GM23338 (cell line): ENCODE measurements around the gene NRL.

Experiments
- CREB1 ChIP-seq: fragments of 250-450 bp; sonication (Bioruptor Pico); IDR thresholded peaks from 2 replicates; pipeline ENCODE4 v1.5.0; 2020; ENCODE audit warnings: low read depth, mild to moderate bottlenecking, moderate library complexity
- CTCF ChIP-seq, 2 experiments: fragments of 200-600 bp in 1 of 2; sonication (generic) in 1 of 2; conservative IDR thresholded peaks; 2 replicates each; pipeline versions ENCODE4 v1.5.1 to v1.6.1; 2016 to 2017; ENCODE audit warnings: antibody characterized with exemption in 2 of 2, low read depth in 2 of 2, mild to moderate bottlenecking in 2 of 2, moderate library complexity in 1 of 2
- POLR2AphosphoS5 ChIP-seq: IDR thresholded peaks from 2 replicates; pipeline ENCODE4 v1.6.1; 2016; ENCODE audit warnings: antibody characterized with exemption, low read depth
- REST ChIP-seq: IDR thresholded peaks from one replicate; pipeline ENCODE4 v1.6.1; 2018; ENCODE audit warnings: antibody characterized with exemption; ENCODE audit not compliant: unreplicated experiment
- ZNF331 ChIP-seq: fragments of 250-450 bp; sonication (Bioruptor Pico); IDR thresholded peaks from 2 replicates; pipeline ENCODE4 v1.5.0; 2020; ENCODE audit warnings: low read depth, mild to moderate bottlenecking, moderate library complexity

DNA sequence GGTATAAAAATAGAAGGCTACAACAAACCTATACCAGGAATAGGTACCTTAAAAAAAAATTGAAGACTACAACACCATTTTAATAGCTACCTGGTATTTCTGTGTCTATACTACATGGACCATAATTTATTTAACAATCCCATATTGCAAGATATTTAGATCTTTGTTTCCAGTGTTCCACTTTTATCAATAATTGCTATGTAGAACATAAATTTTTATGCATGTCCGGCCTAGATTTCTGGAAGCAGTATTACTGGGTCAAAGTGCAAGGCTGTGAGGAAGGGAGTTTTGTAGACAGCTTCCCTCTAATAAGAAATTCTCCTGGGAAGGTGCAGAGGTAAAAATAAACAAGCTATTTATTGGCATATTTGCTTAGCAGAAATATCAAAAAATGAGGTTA lies 4.2 kb downstream of the NRL start:
- TF ChIP-seq REST: no peak
- TF ChIP-seq CTCF (conservative IDR thresholded peaks at IDR 0.05; ENCODE audit: low read depth in 2 of 2): no peak
- TF ChIP-seq POLR2AphosphoS5: no peak
- TF ChIP-seq CREB1 (CRISPR knock-in tag): no peak
- TF ChIP-seq ZNF331 (CRISPR knock-in tag): no peak
